ENCODE data around the gene CDC42BPA. TPM values are rescaled to one million over a fixed set of nuclear protein-coding genes. Genes with fewer than 3 reads are reported as not detected.

Gene CDC42BPA
- total RNA-seq, 1 experiment from 2014 or later = 25.2 TPM

GRCh38 chr1:226981838-226982237 is 336.5 kb downstream of the CDC42BPA start (continued):
- TF ChIP-seq CREM (CRISPR knock-in tag; IDR thresholded peaks at IDR 0.05) = no peak
- no peak for TF ChIP-seq TEAD1 (CRISPR knock-in tag; IDR thresholded peaks at IDR 0.05)
- TF ChIP-seq GRHL2 (CRISPR knock-in tag; IDR thresholded peaks at IDR 0.05; ENCODE audit: insufficient replicate concordance, severe bottlenecking) = no peak
- TF ChIP-seq ZNF232 (CRISPR knock-in tag; IDR thresholded peaks at IDR 0.05) = no peak
- TF ChIP-seq MXD4 (CRISPR knock-in tag; IDR thresholded peaks at IDR 0.05; ENCODE audit: borderline replicate concordance) = no peak

- TF ChIP-seq SMAD4 (CRISPR knock-in tag; IDR thresholded peaks at IDR 0.05) = no peak
- TF ChIP-seq TCF7 (CRISPR knock-in tag; IDR thresholded peaks at IDR 0.05; ENCODE audit: low read depth) = no peak
- TF ChIP-seq, protein P1, sequence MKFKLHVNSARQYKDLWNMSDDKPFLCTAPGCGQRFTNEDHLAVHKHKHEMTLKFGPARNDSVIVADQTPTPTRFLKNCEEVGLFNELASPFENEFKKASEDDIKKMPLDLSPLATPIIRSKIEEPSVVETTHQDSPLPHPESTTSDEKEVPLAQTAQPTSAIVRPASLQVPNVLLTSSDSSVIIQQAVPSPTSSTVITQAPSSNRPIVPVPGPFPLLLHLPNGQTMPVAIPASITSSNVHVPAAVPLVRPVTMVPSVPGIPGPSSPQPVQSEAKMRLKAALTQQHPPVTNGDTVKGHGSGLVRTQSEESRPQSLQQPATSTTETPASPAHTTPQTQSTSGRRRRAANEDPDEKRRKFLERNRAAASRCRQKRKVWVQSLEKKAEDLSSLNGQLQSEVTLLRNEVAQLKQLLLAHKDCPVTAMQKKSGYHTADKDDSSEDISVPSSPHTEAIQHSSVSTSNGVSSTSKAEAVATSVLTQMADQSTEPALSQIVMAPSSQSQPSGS (CRISPR knock-in tag; IDR thresholded peaks at IDR 0.05; ENCODE audit: borderline replicate concordance, low read depth) = no peak
- TF ChIP-seq CDX4 (CRISPR knock-in tag; IDR thresholded peaks at IDR 0.05; ENCODE audit: borderline replicate concordance) = no peak
- no peak for TF ChIP-seq FOXK1 (CRISPR knock-in tag; IDR thresholded peaks at IDR 0.05)
- no peak for TF ChIP-seq ZNF263 (CRISPR knock-in tag; IDR thresholded peaks at IDR 0.05; ENCODE audit: low read depth)
- no peak for TF ChIP-seq CBFB (CRISPR knock-in tag; IDR thresholded peaks at IDR 0.05; ENCODE audit: low read depth)
- TF ChIP-seq EMX1 (CRISPR knock-in tag; IDR thresholded peaks at IDR 0.05) = no peak
- TF ChIP-seq, protein P2, sequence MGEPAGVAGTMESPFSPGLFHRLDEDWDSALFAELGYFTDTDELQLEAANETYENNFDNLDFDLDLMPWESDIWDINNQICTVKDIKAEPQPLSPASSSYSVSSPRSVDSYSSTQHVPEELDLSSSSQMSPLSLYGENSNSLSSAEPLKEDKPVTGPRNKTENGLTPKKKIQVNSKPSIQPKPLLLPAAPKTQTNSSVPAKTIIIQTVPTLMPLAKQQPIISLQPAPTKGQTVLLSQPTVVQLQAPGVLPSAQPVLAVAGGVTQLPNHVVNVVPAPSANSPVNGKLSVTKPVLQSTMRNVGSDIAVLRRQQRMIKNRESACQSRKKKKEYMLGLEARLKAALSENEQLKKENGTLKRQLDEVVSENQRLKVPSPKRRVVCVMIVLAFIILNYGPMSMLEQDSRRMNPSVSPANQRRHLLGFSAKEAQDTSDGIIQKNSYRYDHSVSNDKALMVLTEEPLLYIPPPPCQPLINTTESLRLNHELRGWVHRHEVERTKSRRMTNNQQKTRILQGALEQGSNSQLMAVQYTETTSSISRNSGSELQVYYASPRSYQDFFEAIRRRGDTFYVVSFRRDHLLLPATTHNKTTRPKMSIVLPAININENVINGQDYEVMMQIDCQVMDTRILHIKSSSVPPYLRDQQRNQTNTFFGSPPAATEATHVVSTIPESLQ (CRISPR knock-in tag; IDR thresholded peaks at IDR 0.05) = no peak
- DNase-seq (ENCODE audit: low spot score) (no peak), ATAC-seq (no peak)
- no peak overlapping the region for H3K27ac Mint-ChIP-seq
- no peaks in the 10 kb centered on the region for H3K27me3 Mint-ChIP-seq (ENCODE audit: low read depth)
- H3K4me3 Mint-ChIP-seq = no peak overlapping the region
- H3K9me3 Mint-ChIP-seq = no peaks in the 10 kb centered on the region
- ChIA-PET CTCF (no interaction called here), POLR2A (no interaction called here)
- no peaks in the 10 kb centered on the region for H3K4me1 Mint-ChIP-seq
- H3K36me3 Mint-ChIP-seq = peaks cover 6% of the 10 kb centered on the region
Measured at GRCh38 chr1:226981386-226981817, 336.9 kb downstream of the CDC42BPA start.

DNA sequence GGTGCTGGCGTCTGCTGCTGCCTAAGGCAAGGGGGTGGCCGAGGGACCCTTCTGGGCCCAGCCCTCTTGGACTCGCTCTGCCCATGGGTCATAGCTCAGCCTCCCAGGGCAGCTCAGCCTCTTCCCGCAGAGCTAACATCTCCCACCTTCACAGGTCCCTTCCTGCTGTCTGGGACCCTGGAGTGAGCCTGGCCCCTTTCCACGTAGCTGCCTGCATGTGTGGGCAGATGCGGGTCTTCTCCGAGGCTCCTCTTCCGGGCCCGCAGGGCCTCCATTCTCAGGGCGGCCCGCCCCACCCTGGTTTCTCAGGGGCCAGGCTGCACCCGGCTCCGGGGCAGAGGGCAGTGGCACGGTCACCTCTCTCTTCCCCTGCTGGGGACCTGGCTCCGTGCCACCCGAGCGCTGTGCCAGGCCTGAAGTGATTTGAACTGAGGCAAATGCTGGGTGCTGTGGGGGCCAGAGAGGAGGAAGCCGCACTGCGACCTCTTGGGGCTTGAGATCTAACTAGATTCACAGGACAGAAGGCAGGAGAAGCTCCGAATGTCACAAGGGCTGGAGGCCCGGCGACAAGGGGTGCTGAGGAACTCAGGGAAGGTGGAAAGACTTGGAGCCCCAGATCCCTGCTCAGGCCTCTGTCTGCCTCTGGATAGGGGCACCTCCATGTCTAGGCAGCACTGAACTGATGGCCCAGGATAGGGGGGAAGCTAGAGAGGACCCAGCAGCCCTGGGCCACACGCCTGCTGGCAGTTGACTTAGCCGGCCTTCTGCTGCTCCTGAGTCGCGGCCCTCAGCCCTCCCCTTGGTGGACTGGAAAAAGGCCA is 337.5 kb downstream of the CDC42BPA start:
- DNase-seq (ENCODE audit: low spot score) = no peak
- Mint-ChIP-seq H3K4me1 (no peaks in the 10 kb centered on the region), H3K9me3 (no peaks in the 10 kb centered on the region), H3K27me3 (ENCODE audit: low read depth) (no peaks in the 10 kb centered on the region), H3K36me3 (no peaks in the 10 kb centered on the region), H3K4me3 (no peak overlapping the region), H3K27ac (no peak overlapping the region)
- POLR2A ChIA-PET = no interaction called here
- no peak for ATAC-seq
- CTCF ChIA-PET = no interaction called here
- no peak for TF ChIP-seq AR (CRISPR knock-in tag; IDR thresholded peaks at IDR 0.05)
- TF ChIP-seq ZNF671 (CRISPR knock-in tag; IDR thresholded peaks at IDR 0.05) = no peak
- TF ChIP-seq, protein P3, sequence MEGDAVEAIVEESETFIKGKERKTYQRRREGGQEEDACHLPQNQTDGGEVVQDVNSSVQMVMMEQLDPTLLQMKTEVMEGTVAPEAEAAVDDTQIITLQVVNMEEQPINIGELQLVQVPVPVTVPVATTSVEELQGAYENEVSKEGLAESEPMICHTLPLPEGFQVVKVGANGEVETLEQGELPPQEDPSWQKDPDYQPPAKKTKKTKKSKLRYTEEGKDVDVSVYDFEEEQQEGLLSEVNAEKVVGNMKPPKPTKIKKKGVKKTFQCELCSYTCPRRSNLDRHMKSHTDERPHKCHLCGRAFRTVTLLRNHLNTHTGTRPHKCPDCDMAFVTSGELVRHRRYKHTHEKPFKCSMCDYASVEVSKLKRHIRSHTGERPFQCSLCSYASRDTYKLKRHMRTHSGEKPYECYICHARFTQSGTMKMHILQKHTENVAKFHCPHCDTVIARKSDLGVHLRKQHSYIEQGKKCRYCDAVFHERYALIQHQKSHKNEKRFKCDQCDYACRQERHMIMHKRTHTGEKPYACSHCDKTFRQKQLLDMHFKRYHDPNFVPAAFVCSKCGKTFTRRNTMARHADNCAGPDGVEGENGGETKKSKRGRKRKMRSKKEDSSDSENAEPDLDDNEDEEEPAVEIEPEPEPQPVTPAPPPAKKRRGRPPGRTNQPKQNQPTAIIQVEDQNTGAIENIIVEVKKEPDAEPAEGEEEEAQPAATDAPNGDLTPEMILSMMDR (IDR thresholded peaks at IDR 0.05) = no peak
- TF ChIP-seq KAT7 (CRISPR knock-in tag; IDR thresholded peaks at IDR 0.05; ENCODE audit: borderline replicate concordance) = no peak
- TF ChIP-seq ZNF396 (CRISPR knock-in tag; IDR thresholded peaks at IDR 0.05; ENCODE audit: borderline replicate concordance) = no peak
- TF ChIP-seq ERG (CRISPR knock-in tag; IDR thresholded peaks at IDR 0.05) = no peak
- no peak for TF ChIP-seq RELA (CRISPR knock-in tag; IDR thresholded peaks at IDR 0.05; ENCODE audit: borderline replicate concordance)
